ENCODE data around the gene NCK1.

NCK1 gene

GRCh38 chr3:136861890-136862616, at the start of gene NCK1:
Gene NCK1, plus strand, starts transcription at chr3:136862208. Its CDS starts 65,794 bp downstream, at chr3:136928002.
- peak; percentile 90 to 97 for DNase-seq (ENCODE audit: low read depth in 1 of 2, low spot score in 1 of 2)

- no peak for DNase-seq (ENCODE audit: low read depth in 1 of 2, low spot score in 1 of 2)
Measured at GRCh38 chr3:136817448-136817847, 44.6 kb upstream of the NCK1 start.

GRCh38 chr3:136818191-136818768, 43.7 kb upstream of the NCK1 start:
- DNase-seq (ENCODE audit: low read depth in 1 of 2, low spot score in 1 of 2): peak in 1 of 2 donors; percentile 4

- peak in 1 of 2 donors; percentile 1 for DNase-seq (ENCODE audit: low read depth in 1 of 2, low spot score in 1 of 2)
Measured at GRCh38 chr3:136818769-136819391, 43.1 kb upstream of the NCK1 start, which contains the start of gene SLC35G2. Gene SLC35G2, plus strand, starts transcription at chr3:136819126. Its CDS starts 35,335 bp downstream, at chr3:136854461.

- peak in 1 of 2 donors; percentile 3 for DNase-seq (ENCODE audit: low read depth in 1 of 2, low spot score in 1 of 2)
Measured at GRCh38 chr3:136819392-136819730, 42.6 kb upstream of the NCK1 start.

- DNase-seq (ENCODE audit: low read depth in 1 of 2, low spot score in 1 of 2): peak in 1 of 2 donors; percentile 3
Measured at GRCh38 chr3:136819731-136820679, 42.0 kb upstream of the NCK1 start.

GRCh38 chr3:136831461-136831860, 30.5 kb upstream of the NCK1 start:
- DNase-seq (ENCODE audit: low read depth in 1 of 2, low spot score in 1 of 2): no peak

GRCh38 chr3:136835089-136835812, 26.8 kb upstream of the NCK1 start:
- no peak for DNase-seq (ENCODE audit: low read depth in 1 of 2, low spot score in 1 of 2)

GRCh38 chr3:136835813-136836510, 26.0 kb upstream of the NCK1 start:
- no peak for DNase-seq (ENCODE audit: low read depth in 1 of 2, low spot score in 1 of 2)

GRCh38 chr3:136836511-136837156, 25.4 kb upstream of the NCK1 start:
- DNase-seq (ENCODE audit: low read depth in 1 of 2, low spot score in 1 of 2): no peak

GRCh38 chr3:136838641-136839555, 23.1 kb upstream of the NCK1 start:
- DNase-seq (ENCODE audit: low read depth in 1 of 2, low spot score in 1 of 2): no peak

GRCh38 chr3:136839556-136839931, 22.5 kb upstream of the NCK1 start:
- DNase-seq (ENCODE audit: low read depth in 1 of 2, low spot score in 1 of 2): no peak

- no peak for DNase-seq (ENCODE audit: low read depth in 1 of 2, low spot score in 1 of 2)
Measured at GRCh38 chr3:136840252-136840651, 21.8 kb upstream of the NCK1 start.

- DNase-seq (ENCODE audit: low read depth in 1 of 2, low spot score in 1 of 2): no peak
Measured at GRCh38 chr3:136842294-136842693, 19.7 kb upstream of the NCK1 start.

- DNase-seq (ENCODE audit: low read depth in 1 of 2, low spot score in 1 of 2): no peak
Measured at GRCh38 chr3:136844724-136845123, 17.3 kb upstream of the NCK1 start.

GRCh38 chr3:136852180-136852579, 9.8 kb upstream of the NCK1 start:
- no peak for DNase-seq (ENCODE audit: low read depth in 1 of 2, low spot score in 1 of 2)

- no peak for DNase-seq (ENCODE audit: low read depth in 1 of 2, low spot score in 1 of 2)
Measured at GRCh38 chr3:136856665-136857064, 5.3 kb upstream of the NCK1 start.

- DNase-seq (ENCODE audit: low read depth in 1 of 2, low spot score in 1 of 2): no peak
Measured at GRCh38 chr3:136858381-136858780, 3.6 kb upstream of the NCK1 start.

All from activated CD4-positive, alpha-beta T cell treated with anti-CD3 and anti-CD28 coated beads, Interleukin-2, amount 50 U/mL, for 24 hours (primary cell).